ENCODE data around the gene YWHAQ. TPM values are rescaled to one million over a fixed set of nuclear protein-coding genes. Genes with fewer than 3 reads are reported as not detected.

Gene YWHAQ
- polyA plus RNA-seq, 1 experiment = 624 TPM

DNA sequence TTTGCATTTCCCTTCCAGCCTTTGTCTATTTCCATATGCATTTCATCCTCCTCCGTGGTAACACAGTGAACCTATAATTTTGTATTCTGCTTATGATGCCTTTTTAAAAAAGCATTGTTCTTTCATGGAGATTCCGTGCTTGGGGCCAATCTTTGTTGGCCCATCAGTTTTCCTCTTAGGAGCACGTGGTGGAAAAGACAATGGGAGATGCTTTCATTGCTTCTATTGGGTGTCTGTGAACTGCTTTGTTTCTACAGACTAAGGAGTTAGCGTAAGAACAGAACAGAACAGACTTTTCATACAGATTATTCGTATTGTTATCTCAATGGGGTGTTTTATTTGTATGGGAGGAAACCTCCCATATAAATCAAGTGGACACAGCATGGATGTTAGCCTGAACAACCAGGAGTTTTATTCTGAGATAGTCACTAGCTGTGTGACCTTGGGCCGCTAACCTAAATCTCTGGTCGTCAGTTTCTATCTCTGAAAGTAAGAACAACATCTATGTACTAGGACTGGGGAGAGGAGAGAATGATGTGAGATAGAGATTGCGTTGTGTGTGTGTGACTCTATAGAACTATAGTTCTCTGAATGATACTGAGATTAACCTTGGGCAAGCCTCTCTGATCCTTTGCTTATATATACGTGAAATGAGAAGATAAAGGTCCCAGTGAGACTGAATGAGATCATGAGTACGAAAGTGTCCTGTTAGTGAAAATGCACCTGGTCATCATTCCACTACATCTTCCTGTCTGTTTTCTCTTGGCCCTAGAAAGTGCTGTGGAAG lies 22.9 kb upstream of the YWHAQ start:
- Histone ChIP-seq H3K27ac (ENCODE audit: low read depth, low read length) (no peak overlapping the region), H3K9me3 (ENCODE audit: control insufficient read depth, insufficient read depth, low read length) (no peaks in the 10 kb centered on the region), H3K4me3 (ENCODE audit: low read depth, low read length) (no peak overlapping the region), H3K27me3 (ENCODE audit: control insufficient read depth, insufficient read depth, low read length) (no peaks in the 10 kb centered on the region)
- ChIA-PET CTCF (no interaction called here), POLR2A (no interaction called here)
- TF ChIP-seq, protein P1, sequence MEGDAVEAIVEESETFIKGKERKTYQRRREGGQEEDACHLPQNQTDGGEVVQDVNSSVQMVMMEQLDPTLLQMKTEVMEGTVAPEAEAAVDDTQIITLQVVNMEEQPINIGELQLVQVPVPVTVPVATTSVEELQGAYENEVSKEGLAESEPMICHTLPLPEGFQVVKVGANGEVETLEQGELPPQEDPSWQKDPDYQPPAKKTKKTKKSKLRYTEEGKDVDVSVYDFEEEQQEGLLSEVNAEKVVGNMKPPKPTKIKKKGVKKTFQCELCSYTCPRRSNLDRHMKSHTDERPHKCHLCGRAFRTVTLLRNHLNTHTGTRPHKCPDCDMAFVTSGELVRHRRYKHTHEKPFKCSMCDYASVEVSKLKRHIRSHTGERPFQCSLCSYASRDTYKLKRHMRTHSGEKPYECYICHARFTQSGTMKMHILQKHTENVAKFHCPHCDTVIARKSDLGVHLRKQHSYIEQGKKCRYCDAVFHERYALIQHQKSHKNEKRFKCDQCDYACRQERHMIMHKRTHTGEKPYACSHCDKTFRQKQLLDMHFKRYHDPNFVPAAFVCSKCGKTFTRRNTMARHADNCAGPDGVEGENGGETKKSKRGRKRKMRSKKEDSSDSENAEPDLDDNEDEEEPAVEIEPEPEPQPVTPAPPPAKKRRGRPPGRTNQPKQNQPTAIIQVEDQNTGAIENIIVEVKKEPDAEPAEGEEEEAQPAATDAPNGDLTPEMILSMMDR (IDR thresholded peaks at IDR 0.05; ENCODE audit: low read depth, low read length) = no peak
- no peak for DNase-seq (ENCODE audit: low read depth, low spot score)

DNA sequence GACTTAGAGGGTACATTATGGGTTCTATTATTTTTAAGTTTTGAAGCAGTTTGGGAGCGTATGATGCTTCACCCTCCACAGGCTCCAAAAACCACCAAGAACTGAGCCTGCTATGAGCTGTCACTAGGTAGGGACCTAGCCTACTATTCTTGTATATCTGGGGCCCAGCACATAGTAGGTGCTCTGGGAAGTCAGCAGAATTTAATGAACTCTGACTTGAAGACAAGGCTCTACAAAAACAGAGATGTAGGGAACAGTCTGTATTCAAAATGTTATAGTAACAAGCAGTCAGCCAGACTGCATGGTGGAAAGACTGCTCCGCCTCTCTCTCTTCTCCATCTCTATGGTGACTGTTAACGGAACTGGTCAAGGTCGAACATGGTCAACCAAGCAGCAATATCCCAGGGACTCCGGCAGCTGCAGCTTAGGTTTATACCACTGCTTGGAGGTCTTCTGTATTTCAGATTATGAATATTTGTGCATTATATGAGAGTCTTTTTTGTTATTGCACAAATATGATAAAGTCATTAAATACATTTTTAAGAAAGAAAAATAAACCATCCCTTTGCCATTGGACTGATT lies 22.2 kb upstream of the YWHAQ start:
- H3K4me3 ChIP-seq (ENCODE audit: low read depth, low read length) = no peak overlapping the region
- H3K9me3 ChIP-seq (ENCODE audit: control insufficient read depth, insufficient read depth, low read length) = no peaks in the 10 kb centered on the region
- ChIA-PET CTCF (no interaction called here), POLR2A (no interaction called here)
- TF ChIP-seq, protein P1 (IDR thresholded peaks at IDR 0.05; ENCODE audit: low read depth, low read length) = no peak
- no peaks in the 10 kb centered on the region for H3K27me3 ChIP-seq (ENCODE audit: control insufficient read depth, insufficient read depth, low read length)
- H3K27ac ChIP-seq (ENCODE audit: low read depth, low read length) = no peak overlapping the region
- DNase-seq (ENCODE audit: low read depth, low spot score) = no peak

DNA sequence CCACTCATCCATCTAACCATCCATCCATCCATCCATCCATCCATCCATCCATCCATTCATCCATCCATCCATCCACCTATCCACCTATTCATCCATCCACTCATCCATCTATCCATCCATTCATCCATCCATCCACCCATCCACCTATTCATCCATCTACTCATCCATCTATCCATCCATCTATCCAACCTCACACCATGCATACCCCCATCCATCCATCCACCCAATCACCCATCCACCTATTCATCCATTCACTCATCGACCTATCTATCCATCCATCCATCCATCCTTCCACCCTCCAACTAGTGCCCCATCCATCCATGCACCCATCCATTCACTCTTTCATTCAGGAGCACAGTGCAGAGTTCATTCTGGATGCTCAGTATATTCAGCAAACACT lies 21.5 kb upstream of the YWHAQ start:
- DNase-seq (ENCODE audit: low read depth, low spot score) = no peak

GRCh38 chr2:9650119-9650821 lies 19.5 kb upstream of the YWHAQ start:
- H3K27me3 ChIP-seq (ENCODE audit: control insufficient read depth, insufficient read depth, low read length) = no peaks in the 10 kb centered on the region
- CTCF ChIA-PET = no interaction called here
- TF ChIP-seq, protein P1 (IDR thresholded peaks at IDR 0.05; ENCODE audit: low read depth, low read length) = no peak
- no peaks in the 10 kb centered on the region for H3K9me3 ChIP-seq (ENCODE audit: control insufficient read depth, insufficient read depth, low read length)
- no peak overlapping the region for H3K27ac ChIP-seq (ENCODE audit: low read depth, low read length)
- POLR2A ChIA-PET = no interaction called here
- no peak for DNase-seq (ENCODE audit: low read depth, low spot score)
- H3K4me3 ChIP-seq (ENCODE audit: low read depth, low read length) = no peak overlapping the region

More for the DNA sequence above, 21.5 kb upstream of the YWHAQ start:
- Histone ChIP-seq H3K27me3 (ENCODE audit: control insufficient read depth, insufficient read depth, low read length) (no peaks in the 10 kb centered on the region), H3K4me3 (ENCODE audit: low read depth, low read length) (no peak overlapping the region), H3K27ac (ENCODE audit: low read depth, low read length) (no peak overlapping the region), H3K9me3 (ENCODE audit: control insufficient read depth, insufficient read depth, low read length) (no peaks in the 10 kb centered on the region)
- CTCF ChIA-PET = no interaction called here
- POLR2A ChIA-PET = no interaction called here
- TF ChIP-seq, protein P1 (IDR thresholded peaks at IDR 0.05; ENCODE audit: low read depth, low read length) = no peak

GRCh38 chr2:9649261-9649660 lies 18.5 kb upstream of the YWHAQ start:
- H3K27ac ChIP-seq (ENCODE audit: low read depth, low read length) = no peak overlapping the region
- TF ChIP-seq, protein P1 (IDR thresholded peaks at IDR 0.05; ENCODE audit: low read depth, low read length) = no peak
- H3K9me3 ChIP-seq (ENCODE audit: control insufficient read depth, insufficient read depth, low read length) = no peaks in the 10 kb centered on the region
- no peaks in the 10 kb centered on the region for H3K27me3 ChIP-seq (ENCODE audit: control insufficient read depth, insufficient read depth, low read length)
- H3K4me3 ChIP-seq (ENCODE audit: low read depth, low read length) = no peak overlapping the region
- DNase-seq (ENCODE audit: low read depth, low spot score) = no peak
- ChIA-PET CTCF (no interaction called here), POLR2A (no interaction called here)

All from AG04450 (cell line).